ENCODE measurements around the gene NDUFA7.
"Not testable (repeated sequence)": the region's sequence is repeated elsewhere in the genome, so short reads cannot be mapped to it uniquely, and the experiment has no call there.

NDUFA7 gene

GRCh38 chr19:8342316-8342683 lies 21.1 kb upstream of the NDUFA7 start:
- Histone ChIP-seq H3K9me3 (no peaks in the 10 kb centered on the region), H3K4me1 (ENCODE audit: control insufficient read depth in 1 of 2, insufficient read depth in 1 of 2, low read depth in 1 of 2, low read length in 1 of 2) (no peaks in the 10 kb centered on the region), H3K4me3 (ENCODE audit: low read depth in 1 of 2, low read length in 1 of 2) (no peak overlapping the region), H3K36me3 (no peaks in the 10 kb centered on the region), H3K27me3 (peaks cover 83% of the 10 kb centered on the region), H3K27ac (no peak overlapping the region)
- no peak for TF ChIP-seq CTCF (IDR thresholded peaks at IDR 0.05)

- peaks cover 90% of the 10 kb centered on the region for H3K27me3 ChIP-seq
- H3K4me3 ChIP-seq (ENCODE audit: low read depth in 1 of 2, low read length in 1 of 2); H3K36me3 ChIP-seq; H3K9me3 ChIP-seq; H3K27ac ChIP-seq; H3K4me1 ChIP-seq (ENCODE audit: control insufficient read depth in 1 of 2, insufficient read depth in 1 of 2, low read depth in 1 of 2, low read length in 1 of 2): not testable (repeated sequence)
These were observed 20.3 kb upstream of the NDUFA7 start for GRCh38 chr19:8341504-8341903.

- TF ChIP-seq CTCF (IDR thresholded peaks at IDR 0.05): no peak
- no peak overlapping the region for H3K27ac ChIP-seq
- no peaks in the 10 kb centered on the region for H3K4me1 ChIP-seq (ENCODE audit: control insufficient read depth in 1 of 2, insufficient read depth in 1 of 2, low read depth in 1 of 2, low read length in 1 of 2)
- H3K27me3 ChIP-seq: peaks cover 98% of the 10 kb centered on the region
- no peak overlapping the region for H3K4me3 ChIP-seq (ENCODE audit: low read depth in 1 of 2, low read length in 1 of 2)
- no peaks in the 10 kb centered on the region for H3K36me3 ChIP-seq
- no peaks in the 10 kb centered on the region for H3K9me3 ChIP-seq
These were observed 19.3 kb upstream of the NDUFA7 start for GRCh38 chr19:8340341-8341096.

GRCh38 chr19:8338835-8339234 lies 17.7 kb upstream of the NDUFA7 start:
- H3K27me3 ChIP-seq: peaks cover 99% of the 10 kb centered on the region

GRCh38 chr19:8337728-8338127 lies 16.6 kb upstream of the NDUFA7 start:
- Histone ChIP-seq H3K4me1 (ENCODE audit: control insufficient read depth in 1 of 2, insufficient read depth in 1 of 2, low read depth in 1 of 2, low read length in 1 of 2) (no peaks in the 10 kb centered on the region), H3K27ac (no peak overlapping the region), H3K4me3 (ENCODE audit: low read depth in 1 of 2, low read length in 1 of 2) (no peak overlapping the region), H3K9me3 (no peaks in the 10 kb centered on the region), H3K27me3 (peaks cover 99% of the 10 kb centered on the region), H3K36me3 (no peaks in the 10 kb centered on the region)
- TF ChIP-seq CTCF (IDR thresholded peaks at IDR 0.05): no peak

More at GRCh38 chr19:8338835-8339234, 17.7 kb upstream of the NDUFA7 start:
- Histone ChIP-seq H3K4me1 (ENCODE audit: control insufficient read depth in 1 of 2, insufficient read depth in 1 of 2, low read depth in 1 of 2, low read length in 1 of 2) (no peaks in the 10 kb centered on the region), H3K36me3 (no peaks in the 10 kb centered on the region), H3K27ac (no peak overlapping the region), H3K4me3 (ENCODE audit: low read depth in 1 of 2, low read length in 1 of 2) (no peak overlapping the region), H3K9me3 (no peaks in the 10 kb centered on the region)
- TF ChIP-seq CTCF (IDR thresholded peaks at IDR 0.05): no peak

- peaks cover 99% of the 10 kb centered on the region for H3K27me3 ChIP-seq
- no peaks in the 10 kb centered on the region for H3K4me1 ChIP-seq (ENCODE audit: control insufficient read depth in 1 of 2, insufficient read depth in 1 of 2, low read depth in 1 of 2, low read length in 1 of 2)
- H3K9me3 ChIP-seq: no peaks in the 10 kb centered on the region
- no peak for TF ChIP-seq CTCF (IDR thresholded peaks at IDR 0.05)
- no peak overlapping the region for H3K4me3 ChIP-seq (ENCODE audit: low read depth in 1 of 2, low read length in 1 of 2)
- H3K27ac ChIP-seq: no peak overlapping the region
- H3K36me3 ChIP-seq: no peaks in the 10 kb centered on the region
These were observed 15.5 kb upstream of the NDUFA7 start for GRCh38 chr19:8336660-8337059.

All from neutrophil (primary cell).